Muscle layer of colon (tissue), 2 donors: ENCODE measurements around the gene CARNS1.

Source experiments
- H3K27ac ChIP-seq: one replicate; pipeline ENCODE4 v1.7.0; 2013; ENCODE audit warnings: low read depth, mild to moderate bottlenecking, low read length, moderate library complexity
- H3K27me3 ChIP-seq, 2 donors: one replicate each; pipeline ENCODE4 v1.7.0; 2013; ENCODE audit warnings: low read length in 2 of 2, mild to moderate bottlenecking in 2 of 2; ENCODE audit not compliant: insufficient read depth in 2 of 2, control insufficient read depth in 1 of 2
- H3K36me3 ChIP-seq: one replicate; pipeline ENCODE4 v1.7.0; 2013; ENCODE audit warnings: mild to moderate bottlenecking, low read length; ENCODE audit not compliant: insufficient read depth
- H3K4me1 ChIP-seq: one replicate; pipeline ENCODE4 v1.7.0; 2013; ENCODE audit warnings: mild to moderate bottlenecking, low read length; ENCODE audit not compliant: insufficient read depth
- H3K4me3 ChIP-seq, 2 donors: one replicate each; pipeline ENCODE4 v1.7.0; 2013; ENCODE audit warnings: low read length in 2 of 2, low read depth in 1 of 2, mild to moderate bottlenecking in 1 of 2, moderate library complexity in 1 of 2
- H3K9ac ChIP-seq: one replicate; pipeline ENCODE4 v1.7.0; 2013; ENCODE audit warnings: low read length
- H3K9me3 ChIP-seq: one replicate; pipeline ENCODE4 v1.7.0; 2013; ENCODE audit warnings: mild to moderate bottlenecking, low read length
- donor health status: abdominal sarcoma.
- donor health status: Adenocarcinoma of cecum.

Gene CARNS1

GRCh38 chr11:67436459-67437081 is 21.1 kb downstream of the CARNS1 start:
- Histone ChIP-seq H3K27ac (no peak overlapping the region), H3K4me1 (peaks cover 5% of the 10 kb centered on the region), H3K27me3 (no peaks in the 10 kb centered on the region), H3K9me3 (no peaks in the 10 kb centered on the region), H3K36me3 (peaks cover 41% of the 10 kb centered on the region), H3K9ac (no peak overlapping the region), H3K4me3 (no peak overlapping the region)

DNA sequence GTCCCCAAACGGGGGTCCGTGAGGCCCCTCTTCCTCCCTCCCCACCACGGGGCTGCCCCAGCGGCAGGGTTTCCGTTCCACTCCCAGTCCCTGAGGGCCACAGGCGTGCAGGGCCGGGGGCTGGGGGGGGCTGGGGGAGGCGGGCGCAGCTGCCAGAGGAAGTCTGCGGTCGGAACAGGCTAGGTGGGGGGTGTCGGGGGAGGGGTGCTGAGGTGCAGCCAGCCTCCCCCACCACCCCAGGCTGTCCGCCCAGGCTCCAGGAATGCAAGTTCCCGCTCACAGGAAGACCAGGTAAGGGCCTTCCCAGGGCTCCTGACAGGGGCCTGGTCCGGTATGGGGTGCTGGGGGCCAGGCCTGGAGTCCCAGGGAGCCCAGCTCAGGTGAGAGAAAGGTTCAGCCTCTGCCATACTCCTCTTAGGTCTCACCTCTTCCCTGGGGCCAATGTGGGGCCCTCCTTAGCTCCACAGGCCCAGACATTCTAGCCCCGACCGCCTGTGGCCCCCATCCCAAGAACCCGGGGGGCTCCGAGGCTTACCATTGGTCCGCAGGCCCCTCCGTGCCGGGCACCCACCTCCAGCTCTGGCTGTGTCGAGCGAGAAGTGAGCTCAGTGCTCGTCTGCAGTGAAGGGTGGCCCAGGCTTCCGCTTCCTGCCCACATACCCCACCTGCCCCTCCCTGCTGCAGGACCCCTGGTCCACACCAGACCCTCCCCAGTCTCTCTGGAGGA is 21.8 kb downstream of the CARNS1 start, which contains the start of gene PTPRCAP:
TSS of gene PTPRCAP (minus strand) at position 601 of the 727 bp plus-strand sequence. CDS start at position 538, 63 bp downstream.
- Histone ChIP-seq H3K27ac (no peak within 1 kb of the TSS), H3K27me3 (no peaks in the 10 kb centered on the region), H3K36me3 (peaks cover 35% of the 10 kb centered on the region), H3K9ac (no peak within 1 kb of the TSS), H3K4me3 (no peak within 1 kb of the TSS), H3K9me3 (no peaks in the 10 kb centered on the region), H3K4me1 (peaks cover 8% of the 10 kb centered on the region)

- no peaks in the 10 kb centered on the region for H3K9me3 ChIP-seq
- no peaks in the 10 kb centered on the region for H3K27me3 ChIP-seq
- H3K27ac ChIP-seq = no peak overlapping the region
- no peak overlapping the region for H3K9ac ChIP-seq
- H3K4me1 ChIP-seq = peaks cover 13% of the 10 kb centered on the region
- H3K4me3 ChIP-seq = no peak overlapping the region
- H3K36me3 ChIP-seq = peaks cover 29% of the 10 kb centered on the region
Observed at GRCh38 chr11:67437809-67438157, 22.3 kb downstream of the CARNS1 start.

GRCh38 chr11:67438158-67438902 is 22.9 kb downstream of the CARNS1 start:
- H3K36me3 ChIP-seq = peaks cover 24% of the 10 kb centered on the region
- H3K4me3 ChIP-seq = no peak overlapping the region
- H3K4me1 ChIP-seq = peaks cover 15% of the 10 kb centered on the region
- H3K27ac ChIP-seq = no peak overlapping the region
- H3K9ac ChIP-seq = no peak overlapping the region
- H3K27me3 ChIP-seq = no peaks in the 10 kb centered on the region
- H3K9me3 ChIP-seq = no peaks in the 10 kb centered on the region

DNA sequence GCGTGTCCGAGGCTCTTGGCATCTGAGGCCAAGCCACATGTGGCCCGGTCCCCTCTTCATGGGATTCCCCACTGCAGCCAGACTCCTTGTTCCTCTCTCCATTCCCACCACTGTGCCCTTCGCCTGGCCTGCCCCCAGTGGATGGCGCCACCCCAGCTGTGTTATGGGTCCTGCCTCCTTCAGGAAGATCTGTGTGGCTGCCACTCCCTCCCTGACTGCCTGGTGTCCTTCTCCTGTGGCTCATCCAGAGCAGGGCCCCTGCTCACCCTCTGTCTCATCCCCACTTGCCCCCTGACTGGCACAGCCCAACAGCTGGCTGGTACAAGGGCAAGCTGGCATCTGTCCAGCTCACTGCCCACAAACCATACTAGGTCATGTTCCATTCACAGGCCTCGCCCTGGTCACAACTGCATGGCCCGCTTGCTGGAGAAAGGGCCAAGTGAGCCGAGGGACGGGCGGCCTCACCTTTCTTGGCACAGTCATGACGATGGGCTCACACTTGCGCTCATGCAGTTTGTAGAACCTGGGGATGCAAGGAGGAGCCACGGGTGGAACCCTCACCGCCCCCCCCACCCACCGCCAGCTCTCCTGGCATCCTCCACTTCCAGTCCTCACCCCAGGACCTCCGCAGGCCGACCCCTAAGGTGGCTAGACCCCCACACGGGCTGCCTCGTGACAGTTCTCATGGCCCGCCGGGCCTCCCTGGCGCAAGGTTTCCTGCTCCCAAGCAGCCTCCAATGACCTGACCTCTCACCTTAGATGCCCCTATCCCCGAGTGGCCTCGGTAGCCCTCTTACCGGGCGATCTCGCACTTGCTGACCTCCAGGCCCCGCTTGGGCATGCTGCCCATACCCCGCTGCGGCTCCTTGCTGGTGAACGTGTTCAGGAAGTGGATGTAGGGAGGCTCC is 24.1 kb downstream of the CARNS1 start:
- H3K9me3 ChIP-seq = no peaks in the 10 kb centered on the region
- peaks cover 20% of the 10 kb centered on the region for H3K4me1 ChIP-seq
- no peak overlapping the region for H3K9ac ChIP-seq
- no peak overlapping the region for H3K27ac ChIP-seq
- H3K27me3 ChIP-seq = no peaks in the 10 kb centered on the region
- H3K4me3 ChIP-seq = no peak overlapping the region
- H3K36me3 ChIP-seq = peaks cover 11% of the 10 kb centered on the region

DNA sequence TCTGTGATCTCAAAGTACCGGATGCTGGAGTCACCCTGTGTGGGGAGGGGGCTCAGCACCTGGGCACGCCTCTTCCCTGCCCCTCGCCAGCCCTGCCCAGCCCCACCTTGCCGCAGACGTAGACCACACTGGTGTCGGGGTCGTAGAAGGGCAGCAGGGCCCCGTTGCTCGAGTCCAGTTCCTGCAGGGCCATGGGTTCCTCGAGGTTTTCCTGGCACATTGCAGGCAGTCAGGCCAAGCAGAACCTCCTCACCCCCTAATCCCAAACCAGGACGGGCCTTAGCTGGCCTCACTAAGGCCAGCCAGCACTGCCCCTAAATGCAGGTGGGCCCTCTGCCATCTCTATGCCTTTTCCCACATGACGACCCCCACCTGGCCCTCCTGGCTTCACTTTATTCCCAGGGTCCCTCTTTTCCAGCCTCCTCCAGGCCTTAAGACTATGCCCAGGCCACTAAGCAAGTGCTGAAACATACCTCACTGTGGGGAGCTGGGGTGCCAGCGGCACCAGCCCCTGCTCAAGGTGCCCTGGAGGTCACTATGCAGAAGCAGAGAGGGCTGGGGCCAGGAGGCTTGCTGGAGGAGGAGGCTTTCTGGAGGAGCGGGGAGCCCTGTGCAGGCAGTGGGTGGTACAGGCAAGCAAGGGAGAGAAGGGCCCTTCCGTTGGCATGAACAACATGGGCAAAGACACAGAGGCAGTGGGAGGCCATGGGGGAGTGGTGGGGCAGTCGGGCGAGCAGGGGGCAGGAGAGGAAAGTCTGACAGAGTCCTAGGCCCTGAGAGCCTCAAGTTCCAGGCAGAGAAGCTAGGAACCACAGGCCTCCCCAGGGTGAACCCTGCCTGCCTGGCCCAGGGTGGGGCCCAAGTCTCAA is 25.0 kb downstream of the CARNS1 start:
- H3K9me3 ChIP-seq = no peaks in the 10 kb centered on the region
- no peaks in the 10 kb centered on the region for H3K27me3 ChIP-seq
- peaks cover 10% of the 10 kb centered on the region for H3K36me3 ChIP-seq
- H3K9ac ChIP-seq = no peak overlapping the region
- peaks cover 20% of the 10 kb centered on the region for H3K4me1 ChIP-seq
- no peak overlapping the region for H3K4me3 ChIP-seq
- no peak overlapping the region for H3K27ac ChIP-seq

DNA sequence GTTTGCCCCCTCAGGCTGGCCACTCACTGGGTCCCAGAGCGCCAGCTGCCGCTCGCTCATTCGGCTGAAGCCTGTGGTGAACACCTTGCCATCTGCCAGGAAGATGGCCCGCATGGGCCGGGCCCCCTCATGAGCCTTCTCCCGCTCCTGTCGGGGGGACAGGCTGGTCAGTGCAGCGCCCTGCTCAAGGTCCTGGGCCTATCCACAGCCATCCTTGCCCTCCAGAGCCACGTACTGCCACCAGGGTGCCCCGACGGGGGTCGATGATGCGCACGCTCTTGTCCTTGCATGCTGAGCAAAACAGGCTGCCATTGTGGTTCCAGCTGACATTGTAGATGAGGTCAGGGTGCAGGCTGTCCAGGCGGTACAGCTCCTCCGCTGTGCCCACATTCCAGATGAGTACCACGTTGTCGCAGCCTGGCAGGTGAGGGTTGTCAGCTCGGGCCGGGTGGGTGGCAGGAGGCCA is 25.7 kb downstream of the CARNS1 start:
- no peak overlapping the region for H3K27ac ChIP-seq
- no peaks in the 10 kb centered on the region for H3K27me3 ChIP-seq
- no peaks in the 10 kb centered on the region for H3K9me3 ChIP-seq
- no peak overlapping the region for H3K4me3 ChIP-seq
- H3K9ac ChIP-seq = no peak overlapping the region
- H3K4me1 ChIP-seq = peaks cover 20% of the 10 kb centered on the region
- peaks cover 10% of the 10 kb centered on the region for H3K36me3 ChIP-seq

DNA sequence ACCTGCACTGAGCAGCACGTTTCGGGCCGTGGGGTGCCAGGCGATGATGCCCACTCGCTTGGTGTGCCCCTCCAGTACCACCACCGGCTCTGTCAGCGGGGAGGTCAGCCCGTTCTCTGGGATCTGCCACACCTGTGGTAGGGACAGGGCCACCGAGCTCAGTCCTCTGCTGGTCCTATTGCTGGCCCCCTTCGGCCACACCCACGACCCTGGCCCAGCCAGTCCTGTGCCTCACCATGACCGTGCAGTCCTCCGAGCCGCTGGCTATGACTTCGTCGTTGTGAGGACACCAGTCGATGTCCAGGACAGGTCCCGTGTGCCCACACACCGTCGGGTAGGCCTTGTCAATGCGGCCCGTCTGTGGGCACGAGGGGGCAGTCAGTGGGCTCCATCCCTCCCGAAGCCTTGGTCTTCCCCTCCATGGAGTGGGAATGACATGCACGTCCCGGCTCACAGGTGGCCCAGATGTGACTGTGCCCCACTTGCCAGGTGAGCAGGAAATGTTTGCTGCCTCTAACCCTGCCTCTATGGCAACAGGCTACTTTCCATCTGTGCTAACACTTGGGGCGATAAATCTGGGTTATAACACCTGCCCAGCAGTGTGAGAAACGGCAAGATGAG is 26.4 kb downstream of the CARNS1 start:
- Histone ChIP-seq H3K4me1 (peaks cover 20% of the 10 kb centered on the region), H3K36me3 (peaks cover 10% of the 10 kb centered on the region), H3K4me3 (no peak overlapping the region), H3K9ac (no peak overlapping the region), H3K9me3 (no peaks in the 10 kb centered on the region), H3K27ac (no peak overlapping the region), H3K27me3 (no peaks in the 10 kb centered on the region)

- Histone ChIP-seq H3K9ac (peak overlapping the region; percentile 58), H3K9me3 (no peaks in the 10 kb centered on the region), H3K4me1 (peaks cover 20% of the 10 kb centered on the region), H3K36me3 (peaks cover 10% of the 10 kb centered on the region), H3K4me3 (peak overlapping the region; percentile 62 to 72), H3K27ac (peak overlapping the region; percentile 84), H3K27me3 (no peaks in the 10 kb centered on the region)
Observed at GRCh38 chr11:67442504-67443404, 27.3 kb downstream of the CARNS1 start.
